Lower lobe of right lung (tissue), 2 donors: ENCODE measurements around the gene CCDC71L. TPM values are rescaled to one million over a fixed set of nuclear protein-coding genes. Genes with fewer than 3 reads are reported as not detected.

ENCODE experiments used
- ATAC-seq, 2 donors: fragments of 200-7000 bp; cut with Tn5 transposase; one replicate each; pipeline ENCODE4 v1.9.1; 2020 to 2022; ENCODE audit warnings: mild to moderate bottlenecking in 2 of 2, moderate library complexity in 2 of 2
- DNase-seq: peaks from one replicate; pipeline ENCODE4 v3.0.0-alpha.2; 2020
- H3K27ac ChIP-seq: fragments of 200-600 bp; one replicate; pipeline ENCODE4 v1.8.0; 2022
- H3K27me3 ChIP-seq: fragments of 200-600 bp; one replicate; pipeline ENCODE4 v1.8.0; 2022; ENCODE audit warnings: low read depth
- H3K36me3 ChIP-seq: fragments of 200-600 bp; one replicate; pipeline ENCODE4 v1.8.0; 2022; ENCODE audit warnings: mild to moderate bottlenecking
- H3K4me1 ChIP-seq: fragments of 200-600 bp; one replicate; pipeline ENCODE4 v1.8.0; 2022
- H3K4me3 ChIP-seq: fragments of 200-600 bp; one replicate; pipeline ENCODE4 v1.8.0; 2022; ENCODE audit warnings: mild to moderate bottlenecking
- H3K9me3 ChIP-seq: fragments of 200-600 bp; one replicate; pipeline ENCODE4 v1.8.0; 2022
- intact Hi-C: fragments of 100-400 bp; cut with DNase I; formaldehyde crosslinking; loops from one replicate; pipeline ENCODE4 v1.11.0; 2022
- total RNA-seq: library from RNA; stranded (reverse); fragmentation: NEBNext Ultra II Directional; extraction: Animal tissue kit (Norgen Biotek cat#: 25700); gene quantifications from one replicate; pipeline ENCODE4 v1.2.1, GENCODE V29; 2021
- TF ChIP-seq, protein P1 (sequence below): fragments of 200-600 bp; IDR thresholded peaks from one replicate; pipeline ENCODE4 v1.8.0; 2022; ENCODE audit warnings: antibody characterized with exemption, mild to moderate bottlenecking
- donor health status: DM: no; HTN: yes; CAD: no; lungs with severe emphysema.

The CCDC71L gene
- total RNA-seq, 1 donor from 2014 or later, result 24.1 TPM

DNA sequence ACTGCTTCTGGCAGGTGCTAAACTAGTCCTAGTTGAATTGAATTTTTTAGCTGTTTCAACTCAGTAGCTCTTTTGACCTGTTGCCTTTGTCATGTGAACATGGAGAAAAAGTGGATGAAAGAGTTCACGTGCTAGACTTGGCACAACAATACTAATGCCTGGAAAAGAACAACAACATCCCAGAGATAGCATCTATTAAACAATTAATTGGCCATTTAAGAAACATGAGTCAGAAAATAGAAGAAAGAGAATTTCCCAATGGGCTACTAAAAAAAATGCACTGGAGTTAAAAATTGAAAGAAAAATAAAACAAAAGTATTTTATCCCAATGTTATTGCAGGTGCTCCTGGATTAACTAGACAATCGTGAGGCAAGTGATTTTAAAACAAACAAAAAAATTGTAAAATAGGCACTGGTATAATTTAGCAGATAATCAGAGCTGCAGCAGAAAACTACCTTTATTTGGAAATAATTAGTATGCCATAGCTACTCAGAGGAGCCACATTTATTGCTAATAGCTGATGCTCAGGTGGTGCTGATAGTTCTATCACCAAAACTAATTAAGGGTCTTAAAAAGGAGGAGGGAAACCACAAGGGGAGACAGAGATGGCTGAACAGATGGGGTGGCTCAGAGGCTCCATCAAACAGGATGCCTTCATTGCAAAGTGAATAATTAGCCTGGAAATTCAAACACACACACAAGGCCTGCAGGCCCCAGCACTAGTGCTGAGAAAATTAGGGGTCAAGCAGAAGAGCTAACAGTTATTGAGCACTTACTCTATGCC, 17.6 kb downstream of the CCDC71L start:
- TF ChIP-seq, protein P1, sequence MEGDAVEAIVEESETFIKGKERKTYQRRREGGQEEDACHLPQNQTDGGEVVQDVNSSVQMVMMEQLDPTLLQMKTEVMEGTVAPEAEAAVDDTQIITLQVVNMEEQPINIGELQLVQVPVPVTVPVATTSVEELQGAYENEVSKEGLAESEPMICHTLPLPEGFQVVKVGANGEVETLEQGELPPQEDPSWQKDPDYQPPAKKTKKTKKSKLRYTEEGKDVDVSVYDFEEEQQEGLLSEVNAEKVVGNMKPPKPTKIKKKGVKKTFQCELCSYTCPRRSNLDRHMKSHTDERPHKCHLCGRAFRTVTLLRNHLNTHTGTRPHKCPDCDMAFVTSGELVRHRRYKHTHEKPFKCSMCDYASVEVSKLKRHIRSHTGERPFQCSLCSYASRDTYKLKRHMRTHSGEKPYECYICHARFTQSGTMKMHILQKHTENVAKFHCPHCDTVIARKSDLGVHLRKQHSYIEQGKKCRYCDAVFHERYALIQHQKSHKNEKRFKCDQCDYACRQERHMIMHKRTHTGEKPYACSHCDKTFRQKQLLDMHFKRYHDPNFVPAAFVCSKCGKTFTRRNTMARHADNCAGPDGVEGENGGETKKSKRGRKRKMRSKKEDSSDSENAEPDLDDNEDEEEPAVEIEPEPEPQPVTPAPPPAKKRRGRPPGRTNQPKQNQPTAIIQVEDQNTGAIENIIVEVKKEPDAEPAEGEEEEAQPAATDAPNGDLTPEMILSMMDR, result no peak
- no peaks in the 10 kb centered on the region for H3K36me3 ChIP-seq
- DNase-seq (no peak), ATAC-seq (no peak)
- H3K27ac ChIP-seq, result no peak overlapping the region
- no peak overlapping the region for H3K4me3 ChIP-seq
- no peaks in the 10 kb centered on the region for H3K4me1 ChIP-seq
- intact Hi-C loops, result no loop called here
- H3K9me3 ChIP-seq, result no peaks in the 10 kb centered on the region
- no peaks in the 10 kb centered on the region for H3K27me3 ChIP-seq

DNA sequence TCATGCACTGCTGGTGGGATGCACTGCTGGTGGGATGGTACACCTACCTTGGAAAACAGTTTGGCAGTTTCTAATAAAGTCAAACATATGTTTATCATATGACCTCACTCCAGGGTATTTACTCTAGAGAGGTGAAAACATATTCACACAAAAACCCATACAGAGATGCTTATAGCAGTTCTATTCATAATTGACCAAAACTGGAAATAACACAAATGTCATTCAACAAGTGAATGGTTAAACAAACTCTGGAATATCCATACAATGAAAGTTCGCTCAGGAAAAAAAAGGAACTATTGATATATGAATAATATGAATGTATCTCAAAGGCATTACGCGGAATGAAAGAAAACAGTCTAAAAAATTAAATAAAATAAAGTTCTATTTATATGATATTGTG, 19.5 kb downstream of the CCDC71L start:
- no peak overlapping the region for H3K4me3 ChIP-seq
- TF ChIP-seq, protein P1, result no peak
- intact Hi-C loops, result no loop called here
- no peaks in the 10 kb centered on the region for H3K9me3 ChIP-seq
- no peaks in the 10 kb centered on the region for H3K36me3 ChIP-seq
- H3K27me3 ChIP-seq, result no peaks in the 10 kb centered on the region
- ATAC-seq (no peak), DNase-seq (no peak)
- no peaks in the 10 kb centered on the region for H3K4me1 ChIP-seq
- H3K27ac ChIP-seq, result no peak overlapping the region

DNA sequence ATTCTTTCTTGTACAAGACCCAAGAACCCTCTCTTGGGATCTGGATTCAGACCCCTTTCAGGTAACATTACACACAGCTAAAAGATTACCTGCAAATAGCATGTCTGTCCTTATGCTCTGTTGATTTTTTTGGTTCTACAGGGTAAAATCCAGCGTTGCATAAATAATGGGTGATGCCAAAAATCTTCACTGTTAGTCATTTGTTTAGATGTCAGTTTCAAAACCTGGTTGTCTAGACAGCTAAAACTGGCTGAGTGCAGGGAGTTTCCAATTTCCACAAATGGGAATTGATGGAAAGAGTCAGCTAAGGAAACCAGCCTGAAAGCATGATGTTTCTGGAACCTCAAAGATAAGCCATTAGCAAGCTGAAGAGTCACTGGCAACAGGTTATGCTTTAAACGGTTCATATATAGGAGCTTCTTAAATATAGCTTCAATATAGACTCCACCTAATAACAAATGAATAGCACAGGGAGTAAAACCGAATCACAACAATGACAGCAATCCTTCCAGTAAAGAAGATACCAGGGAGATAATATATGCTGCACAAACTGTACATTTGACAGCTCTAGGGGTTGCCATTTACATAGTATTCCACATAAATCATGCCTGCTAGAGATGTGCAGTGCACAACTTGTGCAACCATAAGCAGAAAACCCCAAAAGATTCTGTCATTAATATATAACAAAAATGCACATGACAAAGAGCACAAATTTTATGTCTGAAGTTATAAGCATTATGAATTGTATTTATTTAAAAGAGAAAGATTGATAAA, 20.4 kb downstream of the CCDC71L start:
- Histone ChIP-seq H3K27me3 (no peaks in the 10 kb centered on the region), H3K9me3 (no peaks in the 10 kb centered on the region), H3K4me1 (no peaks in the 10 kb centered on the region), H3K27ac (no peak overlapping the region), H3K4me3 (no peak overlapping the region), H3K36me3 (no peaks in the 10 kb centered on the region)
- no peak for DNase-seq
- ATAC-seq, result no peak
- TF ChIP-seq, protein P1, result no peak
- intact Hi-C loops, result no loop called here

DNA sequence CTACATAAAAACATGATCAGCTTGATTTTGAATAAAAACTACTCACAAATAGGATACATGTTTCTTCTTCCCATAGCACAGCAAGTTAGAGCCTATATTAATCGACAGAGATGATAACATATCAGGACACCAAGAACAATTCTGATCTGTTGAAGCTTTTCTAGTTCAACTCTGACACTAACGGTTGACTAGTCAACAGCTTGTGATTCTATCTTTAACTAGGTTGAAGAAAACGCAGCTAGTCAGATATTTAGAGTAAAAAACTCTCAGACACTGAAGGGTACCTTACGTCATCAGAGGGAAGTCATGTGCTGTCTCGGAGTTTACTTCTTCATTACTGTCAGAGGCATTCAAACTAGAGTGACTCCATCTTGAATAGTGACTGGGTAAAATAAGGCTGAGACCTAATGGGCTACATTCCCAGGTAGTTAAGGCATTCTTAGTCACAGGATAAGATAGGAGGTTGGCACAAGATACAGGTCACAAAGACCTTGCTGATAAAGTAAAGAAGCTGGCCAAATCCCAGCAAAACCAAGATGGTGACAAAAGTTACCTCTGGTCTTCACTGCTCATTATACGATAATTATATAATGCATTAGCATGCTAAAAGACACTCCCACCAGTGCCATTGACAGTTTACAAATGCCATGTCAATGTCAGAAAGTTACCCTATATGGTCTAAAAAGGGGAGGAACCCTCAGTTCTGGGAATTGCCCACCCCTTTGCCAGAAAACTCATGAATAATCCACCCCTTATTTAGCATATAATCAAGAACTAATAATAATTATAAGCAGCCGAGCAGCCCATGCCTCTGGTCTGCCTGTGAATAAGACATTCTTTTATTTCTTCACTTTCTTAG, 21.3 kb downstream of the CCDC71L start:
- no peaks in the 10 kb centered on the region for H3K9me3 ChIP-seq
- TF ChIP-seq, protein P1, result no peak
- intact Hi-C loops, result no loop called here

DNA sequence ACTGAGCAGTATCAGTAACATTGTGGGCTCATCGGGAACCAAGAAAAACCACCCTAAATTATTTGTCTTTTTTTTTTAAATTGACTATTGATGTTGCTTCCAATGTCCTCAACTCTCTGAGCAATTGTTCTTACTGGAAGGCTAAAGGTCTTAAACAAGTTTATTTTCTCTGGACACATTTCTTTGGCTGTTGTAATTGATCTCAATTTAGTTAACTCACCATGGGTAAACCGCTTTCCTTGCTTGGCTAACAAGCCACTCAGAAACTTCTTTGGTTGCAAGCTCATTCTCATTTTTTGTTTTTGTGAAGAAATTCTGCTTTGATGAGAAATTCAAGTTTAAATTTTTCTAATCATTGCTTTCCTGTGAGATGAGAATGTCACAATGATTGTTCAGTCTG, 25.5 kb downstream of the CCDC71L start:
- H3K9me3 ChIP-seq, result no peaks in the 10 kb centered on the region
- H3K4me3 ChIP-seq, result no peak overlapping the region
- TF ChIP-seq, protein P1, result no peak
- H3K36me3 ChIP-seq, result no peaks in the 10 kb centered on the region
- ATAC-seq (no peak), DNase-seq (no peak)
- H3K27me3 ChIP-seq, result no peaks in the 10 kb centered on the region
- no peaks in the 10 kb centered on the region for H3K4me1 ChIP-seq
- intact Hi-C loops, result no loop called here
- H3K27ac ChIP-seq, result no peak overlapping the region

More for the DNA sequence above, 21.3 kb downstream of the CCDC71L start:
- Histone ChIP-seq H3K36me3 (no peaks in the 10 kb centered on the region), H3K27ac (no peak overlapping the region), H3K27me3 (no peaks in the 10 kb centered on the region), H3K4me1 (no peaks in the 10 kb centered on the region), H3K4me3 (no peak overlapping the region)
- ATAC-seq, result no peak
- DNase-seq, result no peak
